ENCODE measurements around the gene HOXA5.

The HOXA5 gene

GRCh38 chr7:27145165-27145913 lies 1.9 kb upstream of the HOXA5 start:
- Histone ChIP-seq H3K4me3 (IDR thresholded peaks at IDR 0.05; ENCODE audit: insufficient read depth, low read depth, low read length) (no peak overlapping the region), H4K20me1 (ENCODE audit: insufficient read depth) (no peaks in the 10 kb centered on the region), H3K36me3 (ENCODE audit: insufficient read depth) (no peaks in the 10 kb centered on the region), H2AFZ (ENCODE audit: low read depth) (no peak overlapping the region), H3K79me2 (ENCODE audit: insufficient read depth, low read depth) (no peaks in the 10 kb centered on the region), H3K27me3 (ENCODE audit: insufficient read depth, low read depth) (no peaks in the 10 kb centered on the region), H3K9ac (no peak overlapping the region), H3K4me2 (no peak overlapping the region), H3K4me1 (ENCODE audit: low read depth, poor library complexity, severe bottlenecking) (peaks cover 7% of the 10 kb centered on the region), H3K27ac (no peak overlapping the region)
- TF ChIP-seq CTCF (conservative IDR thresholded peaks at IDR 0.05; ENCODE audit: low read depth, low read length), result no peak

DNA sequence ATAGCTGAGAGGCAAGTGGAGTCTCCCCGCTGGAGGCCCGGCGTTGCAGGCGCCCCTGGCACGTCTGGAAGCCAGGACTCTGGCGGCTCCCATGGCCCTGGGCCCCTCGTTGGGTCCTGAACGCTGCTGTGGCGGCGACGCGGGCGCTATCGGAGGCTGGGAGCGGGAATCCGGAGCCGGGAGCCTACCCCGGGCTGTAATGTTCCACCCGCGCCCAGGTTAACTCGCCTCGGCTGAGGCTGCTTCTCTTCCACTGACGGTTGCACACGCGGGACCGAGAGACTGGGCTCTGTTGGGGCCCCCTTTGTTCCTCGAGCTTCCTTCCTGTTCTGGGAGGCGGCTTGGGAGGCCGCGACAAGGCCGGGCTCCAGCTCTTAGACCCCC lies 1.3 kb upstream of the HOXA5 start:
- no peaks in the 10 kb centered on the region for H3K36me3 ChIP-seq (ENCODE audit: insufficient read depth)
- H3K9ac ChIP-seq, result no peak overlapping the region
- H3K79me2 ChIP-seq (ENCODE audit: insufficient read depth, low read depth), result no peaks in the 10 kb centered on the region
- peaks cover 6% of the 10 kb centered on the region for H3K4me1 ChIP-seq (ENCODE audit: low read depth, poor library complexity, severe bottlenecking)
- no peak for TF ChIP-seq CTCF (conservative IDR thresholded peaks at IDR 0.05; ENCODE audit: low read depth, low read length)
- no peaks in the 10 kb centered on the region for H4K20me1 ChIP-seq (ENCODE audit: insufficient read depth)
- no peak overlapping the region for H3K27ac ChIP-seq
- H3K27me3 ChIP-seq (ENCODE audit: insufficient read depth, low read depth), result no peaks in the 10 kb centered on the region
- H3K4me2 ChIP-seq, result no peak overlapping the region
- H2AFZ ChIP-seq (ENCODE audit: low read depth), result no peak overlapping the region
- no peak overlapping the region for H3K4me3 ChIP-seq (IDR thresholded peaks at IDR 0.05; ENCODE audit: insufficient read depth, low read depth, low read length)

GRCh38 chr7:27143950-27144780 lies 684 bp upstream of the HOXA5 start:
- Histone ChIP-seq H3K27me3 (ENCODE audit: insufficient read depth, low read depth) (no peaks in the 10 kb centered on the region), H3K27ac (no peak overlapping the region), H3K79me2 (ENCODE audit: insufficient read depth, low read depth) (no peaks in the 10 kb centered on the region), H3K4me1 (ENCODE audit: low read depth, poor library complexity, severe bottlenecking) (peaks cover 1% of the 10 kb centered on the region), H3K9ac (no peak overlapping the region), H3K4me2 (no peak overlapping the region), H4K20me1 (ENCODE audit: insufficient read depth) (no peaks in the 10 kb centered on the region), H3K4me3 (IDR thresholded peaks at IDR 0.05; ENCODE audit: insufficient read depth, low read depth, low read length) (no peak overlapping the region), H2AFZ (ENCODE audit: low read depth) (peak overlapping the region; percentile 80), H3K36me3 (ENCODE audit: insufficient read depth) (no peaks in the 10 kb centered on the region)
- TF ChIP-seq CTCF (conservative IDR thresholded peaks at IDR 0.05; ENCODE audit: low read depth, low read length), result peak; percentile 36

DNA sequence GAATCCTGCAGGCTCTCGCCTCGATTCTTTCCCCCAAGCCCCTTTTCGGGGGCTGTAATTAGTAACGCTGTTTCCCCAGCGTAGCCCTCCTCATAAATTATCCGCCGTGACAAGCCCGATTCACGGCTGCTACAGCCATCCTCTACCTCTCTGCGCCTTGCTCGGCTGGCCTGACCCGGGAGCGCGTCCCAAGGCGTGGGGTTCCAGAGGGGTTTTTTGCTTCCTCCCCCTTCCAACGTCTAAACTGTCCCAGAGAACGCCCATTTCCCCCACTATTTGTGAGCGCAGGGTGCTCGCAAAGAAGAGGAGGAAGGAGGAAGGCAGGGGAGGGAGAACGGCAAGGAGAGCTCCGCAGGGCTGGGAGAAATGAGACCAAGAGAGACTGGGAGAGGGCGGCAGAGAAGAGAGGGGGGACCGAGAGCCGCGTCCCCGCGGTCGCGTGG lies 880 bp downstream of the HOXA5 start:
- Histone ChIP-seq H4K20me1 (ENCODE audit: insufficient read depth) (no peaks in the 10 kb centered on the region), H3K4me1 (ENCODE audit: low read depth, poor library complexity, severe bottlenecking) (no peaks in the 10 kb centered on the region), H3K79me2 (ENCODE audit: insufficient read depth, low read depth) (no peaks in the 10 kb centered on the region), H3K27me3 (ENCODE audit: insufficient read depth, low read depth) (no peaks in the 10 kb centered on the region), H3K27ac (no peak overlapping the region), H3K4me2 (peak overlapping the region; percentile 34; the same call in 1 of the 2 replicates), H2AFZ (ENCODE audit: low read depth) (peak overlapping the region; percentile 80), H3K9ac (no peak overlapping the region; the same call in 1 of the 2 replicates), H3K4me3 (IDR thresholded peaks at IDR 0.05; ENCODE audit: insufficient read depth, low read depth, low read length) (no peak overlapping the region), H3K36me3 (ENCODE audit: insufficient read depth) (no peaks in the 10 kb centered on the region)
- no peak for TF ChIP-seq CTCF (conservative IDR thresholded peaks at IDR 0.05; ENCODE audit: low read depth, low read length)

All from KMS-11 (cell line).